Skin of body (tissue), 2 donors: ENCODE data around the gene CES3. TPM values are rescaled to one million over a fixed set of nuclear protein-coding genes. Genes with fewer than 3 reads are reported as not detected.
"Not testable (repeated sequence)": the region's sequence is repeated elsewhere in the genome, so short reads cannot be mapped to it uniquely, and the experiment has no call there.

ENCODE experiments used
- DNase-seq: peaks from one replicate; lab custom pipeline; 2025; lab: John Stamatoyannopoulos, UW
- total RNA-seq: library from RNA; depleted of rRNA; stranded (reverse); fragments of >200 nt; gene quantifications from one replicate; pipeline ENCODE4 v1.2.3, GENCODE V29; 2014

CES3 gene
- total RNA-seq, 1 donor from 2014 or later, result not detected

- no peak for DNase-seq
These were observed 34.7 kb upstream of the CES3 start for GRCh38 chr16:66926171-66926947.

- no peak for DNase-seq
These were observed 34.1 kb upstream of the CES3 start for GRCh38 chr16:66926961-66927436.

GRCh38 chr16:66927918-66928649, 33.0 kb upstream of the CES3 start:
- DNase-seq, result no peak

GRCh38 chr16:66928702-66929388, 32.2 kb upstream of the CES3 start:
- DNase-seq, result no peak

GRCh38 chr16:66930189-66930588, 30.9 kb upstream of the CES3 start:
- no peak for DNase-seq

GRCh38 chr16:66931665-66932064, 29.4 kb upstream of the CES3 start:
- DNase-seq, result no peak

GRCh38 chr16:66932076-66932475, 29.0 kb upstream of the CES3 start:
- no peak for DNase-seq

- DNase-seq, result no peak
These were observed 27.3 kb upstream of the CES3 start for GRCh38 chr16:66933776-66934137.

- DNase-seq, result peak; percentile 78
These were observed 26.8 kb upstream of the CES3 start, which contains the start of gene CIAO2B for GRCh38 chr16:66934138-66934838. Gene CIAO2B, minus strand, starts transcription at chr16:66934402. Its CDS starts 38 bp downstream, at chr16:66934364.

GRCh38 chr16:66934839-66935313, 26.2 kb upstream of the CES3 start:
- not testable (repeated sequence) for DNase-seq

GRCh38 chr16:66935314-66936011, 25.6 kb upstream of the CES3 start, which contains the start of gene CES2:
Gene CES2, plus strand, starts transcription at chr16:66935516. Its CDS starts 120 bp downstream, at chr16:66935636.
- no peak for DNase-seq

GRCh38 chr16:66936462-66936861, 24.6 kb upstream of the CES3 start:
- DNase-seq, result no peak

GRCh38 chr16:66936889-66937554, 24.0 kb upstream of the CES3 start:
- no peak for DNase-seq

- no peak for DNase-seq
These were observed 23.2 kb upstream of the CES3 start for GRCh38 chr16:66937725-66938337.

- DNase-seq, result no peak
These were observed 21.7 kb upstream of the CES3 start for GRCh38 chr16:66939366-66939765.

- no peak for DNase-seq
These were observed 20.8 kb upstream of the CES3 start for GRCh38 chr16:66940236-66940635.

GRCh38 chr16:66942981-66943380, 18.1 kb upstream of the CES3 start:
- no peak for DNase-seq

- DNase-seq, result no peak
These were observed 17.5 kb upstream of the CES3 start for GRCh38 chr16:66943426-66944053.

GRCh38 chr16:66944054-66944441, 17.0 kb upstream of the CES3 start:
- no peak for DNase-seq
